Right kidney (tissue), 1 donor: Measurements from ENCODE around the gene MACROD2.

Experiments
- DNase-seq: peaks from one replicate; pipeline ENCODE4 v3.0.0-alpha.2; 2016

Gene MACROD2

GRCh38 chr20:15600565-15600964, 1605.2 kb downstream of the MACROD2 start:
- DNase-seq = no peak

- no peak for DNase-seq
These were observed 1608.2 kb downstream of the MACROD2 start for GRCh38 chr20:15603506-15603905.

DNA sequence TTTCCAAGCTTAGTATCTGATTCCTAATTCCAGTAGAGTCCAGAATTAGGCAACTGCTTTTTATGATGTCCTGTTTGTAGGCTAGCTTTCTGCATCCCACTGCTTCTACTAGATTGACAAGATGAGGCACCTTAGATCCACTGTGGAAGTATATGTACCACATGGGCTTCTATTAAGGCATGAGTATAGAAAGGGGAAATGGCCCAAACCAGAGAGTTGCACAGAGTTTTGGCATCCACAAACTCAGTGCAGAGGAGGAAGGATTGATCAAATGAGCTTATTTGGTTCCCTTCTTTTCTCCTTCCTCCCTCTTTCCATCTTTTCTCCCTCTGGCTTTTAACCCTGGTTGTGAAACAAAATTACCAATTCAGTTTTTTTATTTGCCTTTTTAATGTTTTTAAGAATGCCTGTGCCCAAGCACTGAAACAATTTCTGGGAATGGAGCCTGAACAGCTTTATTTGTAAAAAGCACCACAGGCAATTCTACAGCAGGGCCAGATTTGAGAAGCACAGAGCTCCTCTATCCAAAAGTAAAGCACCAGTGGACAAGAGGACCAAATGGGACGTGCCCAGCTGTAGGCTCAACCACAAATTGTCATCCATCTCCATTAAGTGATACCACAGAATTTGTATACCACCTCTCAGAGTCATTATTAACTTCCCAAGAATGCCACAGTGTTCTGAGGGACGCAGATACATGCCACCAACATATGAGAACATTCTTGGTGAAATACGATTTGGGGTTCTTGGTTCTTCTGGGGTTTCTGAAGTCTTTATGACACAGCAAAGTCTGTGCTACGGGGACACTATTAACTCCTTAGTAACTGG, 1608.9 kb downstream of the MACROD2 start:
- DNase-seq = no peak

- no peak for DNase-seq
These were observed 1614.6 kb downstream of the MACROD2 start for GRCh38 chr20:15609921-15610320.

DNA sequence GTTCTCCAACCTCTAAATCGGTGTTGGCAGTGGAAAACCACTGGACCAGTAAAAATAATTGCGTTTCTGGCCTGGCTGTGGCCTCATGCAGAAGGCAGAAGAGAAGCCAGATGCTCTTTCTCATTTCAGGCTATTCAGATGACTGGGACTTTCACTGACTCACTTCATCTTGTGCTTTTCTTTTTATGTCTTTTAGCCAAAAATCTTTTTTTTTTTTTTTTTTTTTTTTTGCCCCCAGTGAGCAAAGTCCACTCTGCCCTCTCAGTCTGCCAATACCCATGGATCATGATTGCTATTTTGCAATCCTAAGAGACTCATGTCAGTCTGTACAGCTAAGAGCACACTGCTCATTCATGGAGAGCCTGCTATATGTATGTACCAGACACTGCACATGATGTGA, 1615.5 kb downstream of the MACROD2 start:
- no peak for DNase-seq

DNA sequence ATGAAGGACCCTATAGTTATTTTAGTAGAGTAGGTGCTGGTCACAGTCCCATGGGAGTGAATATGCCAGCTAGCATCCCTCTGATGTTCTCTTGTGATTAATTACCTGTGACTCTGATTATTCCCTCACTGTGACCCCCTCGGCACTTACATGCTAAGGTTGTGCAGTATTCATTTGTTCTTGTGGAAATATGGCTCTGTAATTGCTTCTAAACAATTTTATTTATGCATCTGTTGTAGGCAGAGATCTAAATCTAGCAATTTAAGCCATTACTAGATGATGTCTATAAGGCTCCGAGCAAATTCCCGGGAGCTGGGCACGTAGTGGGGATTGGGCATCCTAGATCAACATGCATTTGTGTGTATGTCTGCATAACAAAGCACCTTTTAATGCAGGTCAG, 1616.2 kb downstream of the MACROD2 start:
- DNase-seq = no peak

DNA sequence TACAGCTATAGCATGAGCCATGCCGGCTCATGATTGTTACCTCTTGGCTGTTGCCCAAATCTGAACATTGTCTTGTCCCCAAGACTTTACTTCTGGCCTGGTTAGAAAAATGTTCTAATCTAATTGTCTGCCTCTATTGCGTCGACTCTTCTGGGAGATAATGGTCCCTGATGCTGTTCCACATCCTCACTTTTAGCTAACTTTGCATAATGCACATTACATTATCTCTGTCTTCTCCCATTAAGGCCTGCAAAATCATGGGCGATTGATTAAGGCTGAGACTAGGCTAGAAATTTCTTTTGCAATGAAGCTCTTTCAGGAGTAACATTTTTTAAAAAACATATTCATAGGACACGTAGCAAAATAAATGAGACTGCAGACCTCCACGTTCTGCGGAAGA, 1616.9 kb downstream of the MACROD2 start:
- no peak for DNase-seq

DNA sequence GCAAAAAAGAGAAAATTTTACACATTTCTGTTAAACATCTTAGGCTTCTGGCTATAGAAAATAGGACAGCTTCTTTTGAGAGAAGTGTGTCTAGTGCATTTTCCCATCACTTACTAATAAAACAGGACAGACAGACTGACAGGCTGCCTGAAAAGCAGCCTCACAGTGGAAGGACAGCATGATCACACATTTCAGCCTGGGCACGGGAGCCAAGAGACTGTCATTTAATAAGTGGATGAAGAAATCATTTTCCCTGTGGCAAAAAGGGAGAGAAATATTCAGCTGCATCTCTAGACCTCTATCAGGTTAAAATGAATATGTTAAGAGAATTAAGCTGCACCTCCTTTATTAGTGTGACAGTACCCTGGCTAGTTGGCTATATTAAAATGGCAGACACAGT, 1617.5 kb downstream of the MACROD2 start:
- DNase-seq = no peak

GRCh38 chr20:15613530-15613929, 1618.2 kb downstream of the MACROD2 start:
- no peak for DNase-seq

- no peak for DNase-seq
These were observed 1621.3 kb downstream of the MACROD2 start for GRCh38 chr20:15616626-15617025.

DNA sequence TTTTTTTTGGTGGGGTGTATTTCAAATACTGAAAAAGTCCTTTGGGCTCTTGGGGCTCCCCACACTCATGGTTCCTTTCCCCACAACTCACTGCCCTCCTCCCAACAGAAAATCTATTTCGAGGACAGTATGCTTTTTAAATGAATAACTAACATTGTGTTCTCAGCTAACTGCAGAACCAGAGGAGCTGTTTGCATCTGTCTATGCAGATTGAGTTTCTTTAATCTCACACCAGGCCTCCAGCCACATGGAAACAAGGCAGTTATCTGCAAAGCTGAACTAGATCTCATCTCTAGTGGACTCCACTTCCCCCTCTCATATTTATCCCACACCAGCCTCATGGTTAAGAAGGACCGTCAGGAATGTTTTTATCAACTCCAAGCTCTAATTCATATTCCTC, 1622.8 kb downstream of the MACROD2 start:
- no peak for DNase-seq

- DNase-seq = no peak
These were observed 1623.6 kb downstream of the MACROD2 start for GRCh38 chr20:15618912-15619311.

GRCh38 chr20:15619341-15619740, 1624.0 kb downstream of the MACROD2 start:
- no peak for DNase-seq

DNA sequence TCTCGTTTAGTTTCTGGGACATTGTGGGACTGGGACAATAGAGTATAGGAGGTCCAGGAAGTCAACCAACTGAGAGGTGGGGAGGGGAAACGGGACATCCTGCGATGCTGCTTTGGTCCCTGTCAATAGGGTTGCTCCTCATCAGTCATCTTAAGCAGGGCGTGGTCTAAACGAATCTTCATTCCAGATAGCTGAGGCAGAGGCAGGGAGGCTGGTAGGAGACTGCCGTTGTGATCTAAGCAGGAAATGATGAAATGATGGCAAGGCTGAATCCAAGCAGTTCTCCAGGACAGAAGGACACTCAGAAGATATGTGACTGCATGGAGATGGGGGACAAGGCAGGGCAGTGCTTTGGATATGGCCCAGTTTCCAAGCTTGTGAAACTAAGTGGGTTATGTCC, 1624.5 kb downstream of the MACROD2 start:
- no peak for DNase-seq

- DNase-seq = no peak
These were observed 1627.1 kb downstream of the MACROD2 start for GRCh38 chr20:15622368-15622767.

- no peak for DNase-seq
These were observed 1627.9 kb downstream of the MACROD2 start for GRCh38 chr20:15623215-15623614.

DNA sequence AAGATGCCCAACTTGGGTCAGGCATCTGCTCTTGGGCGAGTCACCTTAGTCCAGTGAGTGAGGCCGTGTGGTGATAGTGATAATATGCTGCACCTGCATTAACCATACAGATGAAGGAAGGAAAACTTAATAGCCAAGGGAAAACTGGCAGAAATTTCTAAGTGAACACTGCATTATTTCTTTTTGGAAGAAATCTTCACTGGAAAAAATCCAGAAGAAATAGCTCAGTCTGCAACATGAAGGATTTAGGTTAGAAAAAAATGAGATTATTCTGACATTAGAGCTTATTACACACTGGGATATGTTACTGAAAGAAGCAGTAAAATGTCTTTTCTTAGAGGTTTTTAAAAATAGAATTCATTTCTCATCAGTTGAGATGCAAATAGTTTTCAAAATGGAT, 1630.7 kb downstream of the MACROD2 start:
- no peak for DNase-seq

- no peak for DNase-seq
These were observed 1631.8 kb downstream of the MACROD2 start for GRCh38 chr20:15627089-15627488.

GRCh38 chr20:15627501-15627903, 1632.2 kb downstream of the MACROD2 start:
- no peak for DNase-seq

DNA sequence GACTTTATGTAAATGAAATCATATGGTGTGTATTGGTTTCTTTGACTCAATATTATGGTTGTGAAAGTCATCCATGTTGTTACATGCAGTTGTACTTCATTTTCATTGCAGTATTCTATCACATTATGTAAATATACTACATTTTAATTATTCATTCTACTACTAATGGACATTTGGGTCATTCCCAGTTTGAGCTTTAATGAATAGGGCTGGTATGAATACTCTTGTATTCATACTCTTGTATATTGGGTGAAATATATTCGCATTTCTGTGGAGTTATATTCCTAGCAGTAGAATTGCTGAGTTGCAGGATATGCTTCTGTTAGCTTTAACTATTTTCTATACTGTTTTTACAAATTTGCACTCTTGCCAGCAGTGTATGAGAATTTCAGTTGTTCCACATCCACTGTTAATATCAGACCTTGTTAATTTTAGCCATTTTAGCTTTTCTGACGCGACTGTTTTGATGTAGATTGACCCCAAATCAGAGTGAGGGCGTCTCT, 1633.6 kb downstream of the MACROD2 start:
- no peak for DNase-seq

DNA sequence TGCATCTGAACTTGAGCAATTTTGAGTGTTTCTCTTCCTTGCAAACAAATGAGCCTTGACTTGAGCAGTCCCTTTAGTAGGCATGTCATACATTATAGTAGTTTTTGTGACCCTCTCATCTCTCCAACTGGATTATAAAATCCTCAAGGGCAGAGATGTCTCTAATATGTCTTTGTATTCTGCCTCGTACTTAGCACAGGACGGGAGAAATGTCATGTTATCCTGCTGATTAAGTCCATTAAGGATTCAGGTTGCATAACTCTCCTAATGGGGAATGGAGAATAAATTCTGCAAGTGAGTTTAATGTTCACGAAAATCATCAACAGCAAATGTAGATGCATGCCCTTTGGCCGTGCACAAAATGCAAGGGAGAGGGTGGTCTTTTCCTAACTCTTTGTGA, 1635.0 kb downstream of the MACROD2 start:
- DNase-seq = no peak

GRCh38 chr20:15632680-15633079, 1637.4 kb downstream of the MACROD2 start:
- no peak for DNase-seq

DNA sequence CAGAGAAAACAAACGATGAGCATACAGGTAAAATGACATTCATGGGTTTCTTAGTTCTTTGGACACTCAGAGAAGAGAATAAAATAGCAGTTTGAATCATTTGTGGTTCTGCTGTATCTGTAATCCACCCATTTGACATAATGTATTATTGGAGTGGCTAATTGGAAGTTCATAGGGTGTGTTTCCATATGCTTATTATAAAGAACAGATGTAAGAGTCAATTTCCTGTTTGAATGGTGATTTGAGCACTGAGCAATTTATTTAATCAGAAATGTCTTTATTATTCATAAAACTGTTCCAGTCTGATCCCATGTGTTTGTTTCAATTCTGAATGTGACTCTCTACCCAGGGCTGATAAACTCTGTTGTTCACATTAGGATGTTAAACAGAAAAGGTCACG, 1638.8 kb downstream of the MACROD2 start:
- no peak for DNase-seq

DNA sequence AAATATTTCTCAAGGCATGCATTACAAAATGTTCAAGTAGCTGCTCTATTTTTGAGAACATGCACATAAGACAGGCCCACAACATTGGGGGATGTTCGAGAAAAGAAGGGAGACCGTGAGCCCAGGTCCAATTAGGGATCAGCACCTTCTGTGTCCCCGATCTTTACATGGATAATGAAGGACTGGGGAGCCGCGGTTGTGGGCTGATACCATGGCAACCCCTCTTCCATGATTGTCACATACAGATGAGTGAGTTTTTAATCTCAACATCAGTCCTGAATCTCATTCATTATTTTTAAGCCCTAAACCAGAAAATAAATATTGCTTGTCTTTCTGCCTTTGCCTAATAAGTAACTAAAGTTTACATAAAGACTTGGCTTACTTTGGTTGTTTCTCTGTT, 1642.2 kb downstream of the MACROD2 start:
- DNase-seq = peak; percentile 27
